GM12878 (cell line): Measurements from ENCODE around the gene FOXP1. TPM values are rescaled to one million over a fixed set of nuclear protein-coding genes. Genes with fewer than 3 reads are reported as not detected.

Source experiments
- ATAC-seq: fragments of 200-7000 bp; cut with Tn5 transposase; 3 replicates; pipeline ENCODE4 v1.9.1; 2020; ENCODE audit warnings: mild to moderate bottlenecking, moderate library complexity
- BruUV-seq: library from RNA; stranded (reverse); fragments of 400-500 nt; replicated peaks from 2 replicates; lab custom pipeline; 2021; lab: Mats Ljungman, UMichigan
- CTCF ChIA-PET: fragments of 300-600 bp; sonication (Branson Sonifier 250); formaldehyde crosslinking; extraction: SDS; loops from one replicate; lab custom pipeline; 2021; ENCODE audit warnings: inconsistent platforms; lab: Yijun Ruan, JAX
- POLR2A ChIA-PET: fragments of 350-600 bp; formaldehyde crosslinking; extraction: SDS; loops from one replicate; lab custom pipeline; 2021; ENCODE audit warnings: inconsistent platforms; lab: Charles Lee
- RAD21 ChIA-PET: fragments of 300-600 bp; sonication (Branson Sonifier 250); formaldehyde crosslinking; loops from one replicate; lab custom pipeline; 2023; ENCODE audit warnings: antibody characterized with exemption; ENCODE audit not compliant: unreplicated experiment; lab: Charles Lee
- SMC1A ChIA-PET: fragments of 300-600 bp; sonication (Branson Sonifier 250); formaldehyde crosslinking; loops from one replicate; lab custom pipeline; 2023; ENCODE audit not compliant: unreplicated experiment, uncharacterized antibody; lab: Charles Lee
- DNase-seq: peaks from one replicate; pipeline ENCODE4 v3.0.0-alpha.2; 2011; ENCODE audit warnings: low read depth, low spot score
- FAIRE-seq: peaks from 3 replicates; lab custom pipeline; 2011; peaks lifted over from hg19 to GRCh38; lab: Jason Lieb, UNC
- H2AFZ ChIP-seq: 2 replicates; pipeline ENCODE4 v1.6.0; 2011; ENCODE audit warnings: low read depth, low read length, control low read depth; ENCODE audit not compliant: control insufficient read depth
- H3K27ac ChIP-seq: 2 replicates; pipeline ENCODE4 v1.5.1; 2011; ENCODE audit warnings: control low read depth; ENCODE audit not compliant: control insufficient read depth, insufficient read depth
- H3K27me3 ChIP-seq, 2 experiments: replicated peaks in 1 of 2; 2 replicates each; pipeline versions ENCODE4 v1.6.0 to v1.6.1; 2011; ENCODE audit warnings: low read length in 1 of 2; ENCODE audit not compliant: control insufficient read depth in 2 of 2, insufficient read depth in 2 of 2
- H3K36me3 ChIP-seq, 2 experiments: 2 replicates each; pipeline ENCODE4 v1.5.1; 2011; ENCODE audit warnings: low read length in 1 of 2; ENCODE audit not compliant: control insufficient read depth in 2 of 2, insufficient read depth in 2 of 2
- H3K4me1 ChIP-seq: 2 replicates; pipeline ENCODE4 v1.6.1; 2011; ENCODE audit warnings: mild to moderate bottlenecking, low read length, moderate library complexity, mixed read lengths; ENCODE audit not compliant: control insufficient read depth, insufficient read depth
- H3K4me2 ChIP-seq: 2 replicates; pipeline ENCODE4 v1.6.0; 2011; ENCODE audit warnings: control low read depth; ENCODE audit not compliant: control insufficient read depth, insufficient read depth
- H3K4me3 ChIP-seq: fragments of 200-600 bp; sonication (generic); 2 replicates; pipeline ENCODE4 v1.5.1; 2016
- H3K79me2 ChIP-seq: 2 replicates; pipeline ENCODE4 v1.6.0; 2011; ENCODE audit warnings: low read length; ENCODE audit not compliant: control insufficient read depth, insufficient read depth
- H3K9ac ChIP-seq: 2 replicates; pipeline ENCODE4 v1.8.0; 2011; ENCODE audit warnings: low read length, control low read depth, mixed read lengths; ENCODE audit not compliant: control insufficient read depth, insufficient read depth
- H3K9me3 ChIP-seq: replicated peaks from 3 replicates; pipeline ENCODE4 v1.5.1; 2011; ENCODE audit warnings: mild to moderate bottlenecking, low read length; ENCODE audit not compliant: control insufficient read depth, insufficient read depth
- H4K20me1 ChIP-seq: 2 replicates; pipeline ENCODE4 v1.6.0; 2011; ENCODE audit not compliant: control insufficient read depth, insufficient read depth
- CHD4 ChIP-seq: fragments of 200-600 bp; sonication (generic); IDR thresholded peaks from 2 replicates; pipeline ENCODE4 v1.6.1; 2016; ENCODE audit warnings: mild to moderate bottlenecking
- EZH2 ChIP-seq: IDR thresholded peaks from 2 replicates; pipeline ENCODE4 v1.6.1; 2012; ENCODE audit warnings: low read depth, mild to moderate bottlenecking, control low read depth, inconsistent platforms, low read length, borderline replicate concordance; ENCODE audit not compliant: control insufficient read depth
- MEF2A ChIP-seq: IDR thresholded peaks from 2 replicates; pipeline ENCODE4 v1.6.1; 2011; ENCODE audit warnings: low read depth, mild to moderate bottlenecking, low read length, moderate library complexity; ENCODE audit not compliant: insufficient read depth
- PAX8 ChIP-seq: fragments of 450-650 bp; IDR thresholded peaks from 2 replicates; pipeline ENCODE4 v1.6.1; 2017; ENCODE audit warnings: mild to moderate bottlenecking, moderate library complexity
- RAD21 ChIP-seq: IDR thresholded peaks from 2 replicates; pipeline ENCODE4 v1.6.1; 2011; ENCODE audit warnings: mild to moderate bottlenecking, low read depth, low read length, moderate library complexity; ENCODE audit not compliant: insufficient read depth
- RB1 ChIP-seq: fragments of 450-650 bp; formaldehyde crosslinking; IDR thresholded peaks from 2 replicates; pipeline ENCODE4 v1.6.1; 2017; ENCODE audit warnings: mild to moderate bottlenecking, borderline replicate concordance
- RBBP5 ChIP-seq: fragments of 200-600 bp; sonication (generic); conservative IDR thresholded peaks from 2 replicates; pipeline ENCODE4 v1.6.1; 2016
- SIN3A ChIP-seq: IDR thresholded peaks from 2 replicates; pipeline ENCODE4 v1.6.1; 2012; ENCODE audit warnings: low read depth, low read length, improper control_type of control experiment
- SIX5 ChIP-seq: IDR thresholded peaks from 2 replicates; pipeline ENCODE4 v1.6.1; 2011; ENCODE audit warnings: mild to moderate bottlenecking, low read depth, low read length, moderate library complexity; ENCODE audit not compliant: severe bottlenecking
- SKIL ChIP-seq: fragments of 450-650 bp; IDR thresholded peaks from 2 replicates; pipeline ENCODE4 v1.6.1; 2017; ENCODE audit warnings: mild to moderate bottlenecking, low read depth, inconsistent platforms; ENCODE audit not compliant: poor library complexity, severe bottlenecking
- SMAD1 ChIP-seq: fragments of 450-650 bp; IDR thresholded peaks from 2 replicates; pipeline ENCODE4 v1.6.1; 2018; ENCODE audit warnings: mild to moderate bottlenecking, low read depth; ENCODE audit not compliant: partially characterized antibody
- STAT1 ChIP-seq: fragments of 450-650 bp; conservative IDR thresholded peaks from 2 replicates; pipeline ENCODE4 v1.6.1; 2014; ENCODE audit warnings: antibody characterized with exemption, mild to moderate bottlenecking
- TARDBP ChIP-seq: IDR thresholded peaks from 2 replicates; pipeline ENCODE4 v1.6.1; 2016; ENCODE audit warnings: borderline replicate concordance
- WGBS: methylation state at CpG from one replicate; pipeline ENCODE4 v1.1.6; 2016; ENCODE audit warnings: low lambda C conversion rate; ENCODE audit not compliant: insufficient replicate concordance, insufficient coverage; ENCODE audit errors: missing lambda C conversion rate; 5-methylcytosine and 5-hydroxymethylcytosine counted together
- in situ Hi-C: fragments of 300-500 bp; cut with MboI; formaldehyde crosslinking; loops from 9 replicates; pipeline ENCODE4 v1.14.3; 2018; ENCODE audit warnings: mixed read lengths
- intact Hi-C: fragments of 100-400 bp; cut with micrococcal nuclease; formaldehyde crosslinking; loops from one replicate; pipeline ENCODE4 v1.14.2; 2022; ENCODE audit not compliant: unreplicated experiment
- polyA plus RNA-seq, 11 experiments: library from polyadenylated mRNA; depleted of rRNA in 4 of 11; unstranded in 6 of 11; stranded (reverse) in 5 of 11; fragments of >200 nt; fragmentation: Nextera tagmentation in 4 of 11; fragmentation: Illumina TruSeq in 1 of 11; extraction: Ambion mirVana in 4 of 11; extraction: Trizol in 1 of 11; gene quantifications; 1 replicate in 1 of 11; 2 replicates in 10 of 11; pipeline versions ENCODE4 v1.2.1 to v1.2.3, GENCODE V29; 2011 to 2016; ENCODE audit warnings: inconsistent platforms in 2 of 11, missing spikeins in 2 of 11, low read depth in 1 of 11
- total RNA-seq, 4 experiments: library from RNA; depleted of rRNA in 3 of 4; stranded (reverse); fragments of >200 nt in 3 of 4; fragmentation: Illumina TruSeq in 1 of 4; extraction: Trizol in 1 of 4; gene quantifications; 2 replicates each; pipeline versions ENCODE4 v1.2.1 to v1.2.3, GENCODE V29; 2013 to 2021
- TF ChIP-seq, protein P1 (sequence below): fragments of 450-650 bp; IDR thresholded peaks from 2 replicates; pipeline ENCODE4 v1.6.1; 2018; ENCODE audit warnings: mild to moderate bottlenecking, low read depth, moderate library complexity; ENCODE audit not compliant: partially characterized antibody
- TF ChIP-seq, protein P2 (sequence below): fragments of 450-650 bp; formaldehyde crosslinking; IDR thresholded peaks from 2 replicates; pipeline ENCODE4 v1.5.0; 2022; ENCODE audit warnings: mild to moderate bottlenecking, missing genetic modification characterization

Gene FOXP1
- total and polyA plus RNA-seq, 10 of the 15 experiments (the other 5 are each of a cell fraction or from before 2014, with no cell fraction given) = 0.05 to 1.6 (median 0.20) TPM; not detected in 1

DNA sequence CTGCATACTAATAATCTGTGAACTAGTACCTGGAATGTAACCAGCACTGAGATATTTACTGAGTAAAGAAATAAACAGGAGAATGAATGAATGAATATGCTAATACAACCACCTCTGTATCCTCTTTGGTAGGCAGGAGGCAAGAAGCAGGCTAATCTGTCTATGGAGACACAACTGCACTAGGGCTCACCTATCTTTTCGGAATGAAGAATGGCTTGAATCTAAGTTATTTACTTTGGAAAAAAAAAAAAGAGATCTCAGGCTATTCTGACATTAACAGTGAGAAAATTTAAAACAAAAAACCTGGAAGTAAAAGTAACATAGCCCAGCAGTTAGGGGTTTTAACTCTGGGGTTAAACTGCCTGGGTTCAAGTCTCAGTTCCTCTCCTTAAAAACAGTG lies 174.2 kb downstream of the FOXP1 start (continued):
- TF ChIP-seq SKIL (no peak), SIN3A (no peak), CHD4 (no peak)
- TF ChIP-seq, protein P1, sequence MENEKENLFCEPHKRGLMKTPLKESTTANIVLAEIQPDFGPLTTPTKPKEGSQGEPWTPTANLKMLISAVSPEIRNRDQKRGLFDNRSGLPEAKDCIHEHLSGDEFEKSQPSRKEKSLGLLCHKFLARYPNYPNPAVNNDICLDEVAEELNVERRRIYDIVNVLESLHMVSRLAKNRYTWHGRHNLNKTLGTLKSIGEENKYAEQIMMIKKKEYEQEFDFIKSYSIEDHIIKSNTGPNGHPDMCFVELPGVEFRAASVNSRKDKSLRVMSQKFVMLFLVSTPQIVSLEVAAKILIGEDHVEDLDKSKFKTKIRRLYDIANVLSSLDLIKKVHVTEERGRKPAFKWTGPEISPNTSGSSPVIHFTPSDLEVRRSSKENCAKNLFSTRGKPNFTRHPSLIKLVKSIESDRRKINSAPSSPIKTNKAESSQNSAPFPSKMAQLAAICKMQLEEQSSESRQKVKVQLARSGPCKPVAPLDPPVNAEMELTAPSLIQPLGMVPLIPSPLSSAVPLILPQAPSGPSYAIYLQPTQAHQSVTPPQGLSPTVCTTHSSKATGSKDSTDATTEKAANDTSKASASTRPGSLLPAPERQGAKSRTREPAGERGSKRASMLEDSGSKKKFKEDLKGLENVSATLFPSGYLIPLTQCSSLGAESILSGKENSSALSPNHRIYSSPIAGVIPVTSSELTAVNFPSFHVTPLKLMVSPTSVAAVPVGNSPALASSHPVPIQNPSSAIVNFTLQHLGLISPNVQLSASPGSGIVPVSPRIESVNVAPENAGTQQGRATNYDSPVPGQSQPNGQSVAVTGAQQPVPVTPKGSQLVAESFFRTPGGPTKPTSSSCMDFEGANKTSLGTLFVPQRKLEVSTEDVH = no peak

- no peak overlapping the region for H3K9ac ChIP-seq
- H2AFZ ChIP-seq = no peak overlapping the region
- BruUV-seq = no TSS peak
- H3K27me3 ChIP-seq = peaks cover 0 to 4% of the 10 kb centered on the region in 2 experiments; a peak in 2 of 4 replicates
- CTCF ChIA-PET = no interaction called here
- H3K79me2 ChIP-seq = no peaks in the 10 kb centered on the region
- intact Hi-C loops = no loop called here
- no peaks in the 10 kb centered on the region for H3K36me3 ChIP-seq
- H3K4me2 ChIP-seq = no peak overlapping the region
- TF ChIP-seq SMAD1 (no peak), STAT1 (no peak), SIX5 (no peak), EZH2 (no peak), TARDBP (no peak), RB1 (no peak), MEF2A (no peak), RBBP5 (no peak), PAX8 (no peak), RAD21 (no peak)
- TF ChIP-seq, protein P2, sequence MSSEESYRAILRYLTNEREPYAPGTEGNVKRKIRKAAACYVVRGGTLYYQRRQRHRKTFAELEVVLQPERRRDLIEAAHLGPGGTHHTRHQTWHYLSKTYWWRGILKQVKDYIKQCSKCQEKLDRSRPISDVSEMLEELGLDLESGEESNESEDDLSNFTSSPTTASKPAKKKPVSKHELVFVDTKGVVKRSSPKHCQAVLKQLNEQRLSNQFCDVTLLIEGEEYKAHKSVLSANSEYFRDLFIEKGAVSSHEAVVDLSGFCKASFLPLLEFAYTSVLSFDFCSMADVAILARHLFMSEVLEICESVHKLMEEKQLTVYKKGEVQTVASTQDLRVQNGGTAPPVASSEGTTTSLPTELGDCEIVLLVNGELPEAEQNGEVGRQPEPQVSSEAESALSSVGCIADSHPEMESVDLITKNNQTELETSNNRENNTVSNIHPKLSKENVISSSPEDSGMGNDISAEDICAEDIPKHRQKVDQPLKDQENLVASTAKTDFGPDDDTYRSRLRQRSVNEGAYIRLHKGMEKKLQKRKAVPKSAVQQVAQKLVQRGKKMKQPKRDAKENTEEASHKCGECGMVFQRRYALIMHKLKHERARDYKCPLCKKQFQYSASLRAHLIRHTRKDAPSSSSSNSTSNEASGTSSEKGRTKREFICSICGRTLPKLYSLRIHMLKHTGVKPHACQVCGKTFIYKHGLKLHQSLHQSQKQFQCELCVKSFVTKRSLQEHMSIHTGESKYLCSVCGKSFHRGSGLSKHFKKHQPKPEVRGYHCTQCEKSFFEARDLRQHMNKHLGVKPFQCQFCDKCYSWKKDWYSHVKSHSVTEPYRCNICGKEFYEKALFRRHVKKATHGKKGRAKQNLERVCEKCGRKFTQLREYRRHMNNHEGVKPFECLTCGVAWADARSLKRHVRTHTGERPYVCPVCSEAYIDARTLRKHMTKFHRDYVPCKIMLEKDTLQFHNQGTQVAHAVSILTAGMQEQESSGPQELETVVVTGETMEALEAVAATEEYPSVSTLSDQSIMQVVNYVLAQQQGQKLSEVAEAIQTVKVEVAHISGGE (CRISPR knock-in tag) = no peak
- FAIRE-seq (no peak), DNase-seq (no peak), ATAC-seq (no peak)
- no peaks in the 10 kb centered on the region for H4K20me1 ChIP-seq
- no peaks in the 10 kb centered on the region for H3K9me3 ChIP-seq
- no peak overlapping the region for H3K27ac ChIP-seq
- in situ Hi-C loops = no loop called here
- no peaks in the 10 kb centered on the region for H3K4me1 ChIP-seq
- POLR2A ChIA-PET = no interaction called here
- RAD21 ChIA-PET = no interaction called here
- no peak overlapping the region for H3K4me3 ChIP-seq
- SMC1A ChIA-PET = no interaction called here
- 12% methylated on average over 2 of the region's 2 CpGs for WGBS
These were observed 174.6 kb downstream of the FOXP1 start for GRCh38 chr3:71408903-71409302.
